ENCODE data around the gene USP40. TPM values are rescaled to one million over a fixed set of nuclear protein-coding genes. Genes with fewer than 3 reads are reported as not detected.

Gene USP40
- total RNA-seq, 1 donor from 2014 or later = 47.6 TPM

GRCh38 chr2:233449921-233450863, 116.4 kb downstream of the USP40 start:
- Histone ChIP-seq H3K36me3 (peaks cover 97% of the 10 kb centered on the region), H3K9me3 (no peaks in the 10 kb centered on the region), H3K27ac (no peak overlapping the region), H3K4me1 (no peaks in the 10 kb centered on the region), H3K4me3 (no peak overlapping the region), H3K27me3 (no peaks in the 10 kb centered on the region)
- ATAC-seq (no peak), DNase-seq (peak; percentile 60)
- no peak for TF ChIP-seq CTCF (IDR thresholded peaks at IDR 0.05)
- intact Hi-C loops (cut with DNase I) = loop anchor here (10.0 kb wide), 1 partner anchor 95 kb away; the partner anchor contains the start of gene DGKD

GRCh38 chr2:233449081-233449901, 117.3 kb downstream of the USP40 start:
- no peak overlapping the region for H3K4me3 ChIP-seq
- no peaks in the 10 kb centered on the region for H3K9me3 ChIP-seq
- peaks cover 88% of the 10 kb centered on the region for H3K36me3 ChIP-seq
- DNase-seq = peak; percentile 67
- ATAC-seq = peak; percentile 68
- no peak overlapping the region for H3K27ac ChIP-seq
- intact Hi-C loops (cut with DNase I) = loop anchor here (10.0 kb wide), 1 partner anchor 94 kb away; the partner anchor contains the start of gene DGKD
- TF ChIP-seq CTCF (IDR thresholded peaks at IDR 0.05) = peak; percentile 57
- no peaks in the 10 kb centered on the region for H3K27me3 ChIP-seq
- H3K4me1 ChIP-seq = no peaks in the 10 kb centered on the region

- Histone ChIP-seq H3K27ac (no peak overlapping the region), H3K4me3 (no peak overlapping the region), H3K36me3 (peaks cover 81% of the 10 kb centered on the region), H3K9me3 (no peaks in the 10 kb centered on the region), H3K27me3 (no peaks in the 10 kb centered on the region), H3K4me1 (no peaks in the 10 kb centered on the region)
- DNase-seq = no peak
- intact Hi-C loops (cut with DNase I) = loop anchor here (10.0 kb wide), 1 partner anchor 94 kb away; the partner anchor contains the start of gene DGKD
- no peak for ATAC-seq
- TF ChIP-seq CTCF (IDR thresholded peaks at IDR 0.05) = no peak
These were observed 118.0 kb downstream of the USP40 start for GRCh38 chr2:233448575-233448974.

- Histone ChIP-seq H3K4me3 (no peak overlapping the region), H3K36me3 (peaks cover 77% of the 10 kb centered on the region), H3K27ac (no peak overlapping the region), H3K4me1 (no peaks in the 10 kb centered on the region), H3K27me3 (no peaks in the 10 kb centered on the region), H3K9me3 (no peaks in the 10 kb centered on the region)
- ATAC-seq (no peak), DNase-seq (peak; percentile 56)
- no peak for TF ChIP-seq CTCF (IDR thresholded peaks at IDR 0.05)
- intact Hi-C loops (cut with DNase I) = loop anchor here (10.0 kb wide), 1 partner anchor 93 kb away; the partner anchor contains the start of gene DGKD
These were observed 118.4 kb downstream of the USP40 start for GRCh38 chr2:233448220-233448559.

GRCh38 chr2:233447506-233448219, 118.9 kb downstream of the USP40 start:
- ATAC-seq (no peak), DNase-seq (peak; percentile 48)
- no peak for TF ChIP-seq CTCF (IDR thresholded peaks at IDR 0.05)
- intact Hi-C loops (cut with DNase I) = loop anchor here (10.0 kb wide), 1 partner anchor 93 kb away; the partner anchor contains the start of gene DGKD
- Histone ChIP-seq H3K4me3 (no peak overlapping the region), H3K4me1 (no peaks in the 10 kb centered on the region), H3K27me3 (no peaks in the 10 kb centered on the region), H3K9me3 (no peaks in the 10 kb centered on the region), H3K36me3 (peaks cover 76% of the 10 kb centered on the region), H3K27ac (no peak overlapping the region)

All from upper lobe of right lung (tissue), 1 donor.